HG02588 (cell line): ENCODE measurements around the gene PHKB.
A peak's percentile ranks its signal among the peaks of the same experiment; 100 is the strongest.
"Not testable (repeated sequence)": the region's sequence is repeated elsewhere in the genome, so short reads cannot be mapped to it uniquely, and the experiment has no call there.

Experiments
- ATAC-seq: cut with Tn5 transposase; IDR thresholded peaks from one replicate; pipeline ENCODE4 v1.9.1; 2021; ENCODE audit warnings: mild to moderate bottlenecking, moderate library complexity; ENCODE audit not compliant: unreplicated experiment

PHKB gene

DNA sequence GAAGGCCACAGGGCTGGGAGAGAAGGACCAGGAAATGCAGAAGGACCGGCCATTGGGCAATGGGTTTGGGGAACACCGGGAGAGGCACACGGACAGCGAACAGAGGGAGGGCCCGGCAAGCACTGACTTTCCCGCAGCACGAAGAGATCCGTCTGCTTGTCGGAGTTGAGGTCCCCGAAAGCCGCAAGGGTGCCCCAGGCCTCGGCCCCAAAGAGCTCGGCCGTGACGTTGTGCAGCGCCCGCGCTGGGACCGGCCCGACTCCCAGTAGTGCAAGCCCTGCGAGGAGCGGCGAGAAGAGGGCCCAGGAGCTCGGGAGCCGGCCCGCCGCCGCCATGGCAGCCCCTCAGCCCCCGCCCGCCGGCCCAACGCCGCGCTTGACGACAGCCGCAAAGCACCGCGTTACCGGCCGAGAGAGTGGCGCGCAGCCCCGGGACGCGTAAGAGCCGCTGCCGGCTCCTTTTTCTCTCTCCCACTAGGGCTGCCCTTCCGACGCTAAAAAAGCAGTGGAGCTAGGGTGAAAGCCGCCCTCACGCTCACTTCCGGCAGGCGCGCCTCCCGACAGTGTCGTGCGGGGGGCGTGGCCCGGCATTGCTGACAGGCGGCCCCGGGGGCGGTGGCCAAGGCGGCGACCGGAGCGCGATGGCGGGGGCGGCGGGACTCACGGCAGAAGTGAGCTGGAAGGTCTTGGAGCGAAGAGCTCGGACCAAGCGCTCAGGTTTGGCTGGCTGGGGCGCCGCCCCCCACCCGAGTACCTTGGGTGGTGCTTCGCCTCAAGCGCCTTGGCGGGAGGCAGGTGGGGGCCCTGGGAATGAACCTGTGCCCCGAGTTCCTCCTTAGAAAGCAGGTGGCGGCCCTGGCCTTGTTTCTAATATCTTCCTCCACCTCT is at the start of gene PHKB, which contains the start of gene ITFG1:
TSS of gene PHKB (plus strand) at position 621 of the 887 bp plus-strand sequence. CDS start at position 641, 20 bp downstream.
TSS of gene ITFG1 (minus strand) at position 353 of the 887 bp plus-strand sequence. CDS start at position 335, 18 bp downstream.
- ATAC-seq = peak; percentile 70

DNA sequence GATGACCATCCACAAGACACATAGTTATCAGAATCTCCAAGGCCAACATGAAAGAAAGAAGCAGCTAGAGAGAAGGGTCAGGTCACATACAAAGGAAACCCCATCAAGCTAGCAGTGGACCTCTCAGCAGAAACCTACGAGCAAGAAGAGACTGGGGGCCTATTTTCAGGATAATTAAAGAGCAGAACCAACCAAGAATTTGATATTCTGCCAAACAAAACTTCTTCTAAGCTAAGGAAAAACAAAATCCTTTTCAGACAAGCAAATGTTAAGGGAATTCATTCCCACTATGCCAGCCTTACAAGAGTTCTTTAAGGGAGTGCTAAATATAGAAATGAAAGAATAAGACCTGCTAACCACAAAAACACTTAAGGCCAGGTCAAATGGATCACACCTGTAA is 48.1 kb upstream of the PHKB start:
- ATAC-seq = no peak

DNA sequence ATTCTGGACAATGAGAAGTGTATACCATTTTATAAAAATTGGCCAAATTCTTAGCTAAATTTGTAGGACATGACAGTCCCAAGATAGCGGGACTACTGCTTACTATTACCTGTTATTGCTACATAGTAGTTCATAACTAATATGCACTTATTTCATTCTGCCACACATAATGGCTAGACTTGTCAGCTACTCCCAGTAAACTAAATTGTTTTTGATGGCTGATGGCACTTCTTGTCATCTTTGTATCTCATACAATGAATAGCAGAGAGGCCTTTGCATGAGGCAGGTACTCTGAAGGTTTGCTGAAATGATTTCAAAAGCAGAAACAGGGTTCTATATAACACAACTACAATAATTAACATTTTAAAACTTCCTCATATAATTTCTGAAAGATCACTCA is 44.3 kb upstream of the PHKB start:
- ATAC-seq = no peak

DNA sequence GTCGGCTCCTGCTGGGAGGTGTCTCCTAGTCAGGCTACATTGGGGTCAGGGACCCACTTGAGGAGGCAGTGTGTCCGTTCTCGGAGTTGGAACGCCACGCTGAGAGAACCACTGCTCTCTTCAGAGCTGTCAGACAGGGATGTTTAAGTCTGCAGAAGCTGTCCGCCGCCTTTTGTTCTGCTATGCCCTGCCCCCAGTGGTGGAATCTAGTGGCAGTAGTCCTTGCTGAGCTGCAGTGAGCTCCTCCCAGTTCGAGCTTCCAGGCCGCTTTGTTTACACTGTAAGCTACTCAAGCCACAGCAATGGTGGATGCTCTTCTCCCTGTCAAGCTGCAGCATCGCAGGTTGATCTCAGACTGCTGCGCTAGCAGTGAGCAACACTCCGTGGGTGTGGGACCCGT is 36.3 kb upstream of the PHKB start:
- ATAC-seq = no peak

DNA sequence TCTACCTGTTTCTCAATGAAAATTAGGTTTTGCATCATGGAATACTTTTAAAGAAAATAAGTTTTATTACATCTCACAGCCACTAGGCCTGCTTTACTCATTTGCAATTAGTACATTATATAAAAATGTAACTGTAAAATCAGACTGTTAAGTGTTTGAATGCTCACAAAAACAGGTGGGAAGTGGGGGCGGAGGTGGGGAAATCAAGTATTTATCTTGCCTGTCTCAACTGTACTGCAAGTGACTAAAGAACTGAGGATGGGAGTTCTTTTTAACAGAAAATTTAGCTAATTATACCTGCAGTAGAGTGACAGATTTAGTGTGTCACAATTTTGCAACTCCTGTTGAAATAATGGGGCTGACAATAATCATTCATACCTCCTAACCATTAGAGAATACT is 34.3 kb upstream of the PHKB start:
- ATAC-seq = no peak

GRCh38 chr16:47431960-47432359 is 29.2 kb upstream of the PHKB start:
- no peak for ATAC-seq

DNA sequence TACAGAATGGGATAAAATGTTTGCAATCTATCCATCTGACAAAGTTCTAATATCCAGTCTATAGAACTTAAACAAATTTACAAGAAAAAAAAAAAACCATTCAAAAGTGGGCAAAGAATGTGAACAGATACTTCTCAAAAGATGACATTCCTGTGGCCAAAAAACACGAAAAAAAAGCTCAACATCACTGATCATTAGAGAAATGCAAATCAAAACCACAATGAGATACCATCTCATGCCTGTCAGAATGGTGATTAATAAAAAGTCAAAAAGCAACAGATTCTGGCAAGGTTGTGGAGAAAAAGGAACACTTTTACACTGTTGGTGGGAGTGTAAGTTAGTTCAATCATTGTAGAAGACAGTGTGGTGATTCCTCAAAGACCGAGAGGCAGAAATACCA is 26.9 kb upstream of the PHKB start:
- not testable (repeated sequence) for ATAC-seq

DNA sequence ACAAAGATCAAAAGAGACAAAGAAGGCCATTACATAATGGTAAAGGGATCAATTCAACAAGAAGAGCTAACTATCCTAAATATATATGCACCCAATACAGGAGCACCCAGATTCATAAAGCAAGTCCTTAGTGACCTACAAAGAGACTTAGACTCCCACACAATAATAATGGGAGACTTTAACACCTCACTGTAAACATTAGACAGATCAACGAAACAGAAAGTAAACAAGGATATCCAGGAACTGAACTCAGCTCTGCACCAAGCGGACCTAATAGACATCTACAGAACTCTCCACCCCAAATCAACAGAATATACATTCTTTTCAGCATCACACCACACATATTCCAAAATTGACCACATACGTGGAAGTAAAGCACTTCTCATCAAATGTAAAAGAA is 21.1 kb upstream of the PHKB start:
- not testable (repeated sequence) for ATAC-seq

- ATAC-seq = not testable (repeated sequence)
These were observed 18.2 kb upstream of the PHKB start for GRCh38 chr16:47442884-47443283.

GRCh38 chr16:47446431-47446830 is 14.7 kb upstream of the PHKB start:
- no peak for ATAC-seq

DNA sequence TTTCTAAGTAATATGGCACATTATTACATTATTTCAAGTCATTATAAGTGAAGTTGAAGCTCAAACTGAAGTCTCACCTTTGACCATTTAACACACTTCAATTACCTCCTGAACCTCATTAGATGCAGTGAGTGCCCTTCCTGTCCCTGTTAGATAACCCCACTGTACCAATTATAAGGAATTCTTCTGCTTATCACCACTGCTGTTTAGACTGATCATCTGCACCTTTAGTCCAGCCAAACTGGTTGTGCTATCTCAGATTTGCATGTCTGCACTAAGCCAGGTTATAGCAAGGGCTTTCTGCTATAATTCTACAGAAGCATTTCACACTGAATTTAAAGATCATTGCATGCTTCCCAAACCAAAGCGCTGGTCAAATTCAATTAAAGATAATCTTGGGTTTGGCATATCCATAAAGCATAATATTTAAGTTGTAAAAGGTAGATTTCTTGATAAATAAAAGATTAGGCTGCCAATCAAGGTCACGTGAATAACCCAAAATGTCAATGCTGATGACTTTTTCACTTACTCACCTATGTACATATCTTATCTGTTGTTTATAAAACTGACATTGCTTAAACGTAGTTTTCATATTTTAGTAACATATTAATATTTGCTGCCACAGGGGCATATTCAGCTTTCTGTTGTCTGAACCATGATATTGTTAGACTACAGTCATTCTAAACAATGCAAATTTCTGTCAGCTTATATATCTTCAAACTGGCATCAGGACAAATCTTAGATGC is 12.1 kb upstream of the PHKB start:
- ATAC-seq = no peak

DNA sequence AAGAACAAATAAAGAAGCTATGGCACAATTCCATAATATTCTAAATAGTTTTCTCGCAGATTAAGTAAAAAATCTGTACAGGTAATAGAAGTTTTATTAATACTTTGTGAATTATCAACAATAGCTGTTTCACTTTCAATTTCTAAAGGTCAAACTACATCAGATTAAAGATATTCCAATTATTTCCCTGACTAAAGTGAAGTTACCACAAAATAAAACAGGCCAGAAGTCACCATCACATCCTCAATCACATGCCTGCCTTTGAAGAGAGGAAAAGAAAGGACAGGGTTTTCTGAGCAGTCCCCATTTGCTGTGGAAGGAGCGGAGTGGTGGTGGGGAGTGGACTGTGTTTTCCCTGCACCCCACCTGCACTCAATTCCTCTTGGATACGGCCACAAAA is 11.3 kb upstream of the PHKB start:
- no peak for ATAC-seq

GRCh38 chr16:47458331-47458730 is 2.8 kb upstream of the PHKB start:
- ATAC-seq = no peak

DNA sequence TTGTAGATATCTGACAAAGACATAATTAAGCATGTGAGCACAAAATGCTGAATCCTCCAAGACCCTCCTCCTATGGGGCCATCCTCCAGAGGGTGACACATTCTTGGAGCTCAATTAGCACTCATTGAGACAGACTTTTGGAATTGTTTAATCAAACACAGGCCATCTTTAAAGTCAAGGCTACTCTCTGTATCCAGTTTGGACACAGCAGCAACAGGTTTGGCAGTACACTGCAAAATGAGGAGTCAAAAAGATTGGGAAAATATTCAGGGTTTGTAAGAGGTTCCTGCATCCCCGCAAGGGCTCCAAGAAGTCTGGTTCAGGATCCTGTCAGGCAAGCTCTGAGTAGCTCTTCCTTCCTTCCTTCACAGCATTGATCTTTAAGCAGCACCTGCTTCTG is 1.5 kb upstream of the PHKB start:
- no peak for ATAC-seq

DNA sequence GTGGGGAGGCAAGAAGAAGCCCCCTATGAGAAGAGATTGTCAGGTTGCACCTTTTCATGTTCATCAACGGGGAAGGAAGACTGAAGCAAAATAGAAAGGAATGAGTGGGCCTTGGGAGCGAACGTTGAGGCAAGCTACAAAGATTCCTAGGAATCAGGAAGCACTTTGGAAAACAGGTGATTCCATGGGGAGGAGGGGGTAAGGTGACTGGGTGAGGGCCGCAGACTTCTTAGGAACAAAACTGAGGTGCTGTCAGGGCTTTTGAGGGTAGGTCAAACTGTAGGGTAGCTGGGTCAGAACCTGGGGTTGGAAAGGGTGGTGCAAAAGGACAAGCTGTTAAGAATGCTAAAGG is 796 bp upstream of the PHKB start:
- ATAC-seq = no peak

DNA sequence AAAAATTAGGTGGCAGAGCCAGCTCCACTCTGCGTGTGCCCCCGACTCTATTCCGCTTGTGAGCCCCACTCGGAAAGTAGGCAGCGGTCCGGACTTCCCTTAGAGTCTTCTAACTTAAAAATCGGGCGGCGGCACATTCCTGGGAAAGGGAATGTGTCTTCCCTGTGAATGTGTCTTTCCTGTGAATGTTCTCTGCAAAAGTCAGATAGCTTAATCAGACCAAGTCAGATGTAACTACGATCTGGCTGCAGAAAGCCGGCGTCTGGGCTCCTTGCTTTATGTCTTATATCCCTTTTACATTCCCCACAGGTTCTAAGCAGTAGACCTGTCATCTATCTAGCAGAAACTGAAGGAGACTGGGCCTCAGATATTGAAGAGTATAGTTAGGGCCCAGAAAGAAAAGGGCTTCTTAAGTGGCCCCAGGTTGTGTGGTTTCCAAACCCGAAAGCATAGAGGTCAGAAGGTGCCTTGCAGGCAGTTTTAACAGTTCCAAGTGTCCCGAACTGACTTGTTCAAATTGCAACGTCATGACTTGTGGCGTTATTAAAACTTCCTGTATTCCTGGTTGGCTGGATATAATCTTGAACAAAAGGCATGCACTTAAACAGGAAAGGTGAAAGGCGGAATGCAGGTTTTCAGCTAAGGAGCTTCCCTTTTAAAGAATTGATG is 601 bp downstream of the PHKB start:
- no peak for ATAC-seq

GRCh38 chr16:47463771-47464624 is 2.9 kb downstream of the PHKB start:
- ATAC-seq = no peak

DNA sequence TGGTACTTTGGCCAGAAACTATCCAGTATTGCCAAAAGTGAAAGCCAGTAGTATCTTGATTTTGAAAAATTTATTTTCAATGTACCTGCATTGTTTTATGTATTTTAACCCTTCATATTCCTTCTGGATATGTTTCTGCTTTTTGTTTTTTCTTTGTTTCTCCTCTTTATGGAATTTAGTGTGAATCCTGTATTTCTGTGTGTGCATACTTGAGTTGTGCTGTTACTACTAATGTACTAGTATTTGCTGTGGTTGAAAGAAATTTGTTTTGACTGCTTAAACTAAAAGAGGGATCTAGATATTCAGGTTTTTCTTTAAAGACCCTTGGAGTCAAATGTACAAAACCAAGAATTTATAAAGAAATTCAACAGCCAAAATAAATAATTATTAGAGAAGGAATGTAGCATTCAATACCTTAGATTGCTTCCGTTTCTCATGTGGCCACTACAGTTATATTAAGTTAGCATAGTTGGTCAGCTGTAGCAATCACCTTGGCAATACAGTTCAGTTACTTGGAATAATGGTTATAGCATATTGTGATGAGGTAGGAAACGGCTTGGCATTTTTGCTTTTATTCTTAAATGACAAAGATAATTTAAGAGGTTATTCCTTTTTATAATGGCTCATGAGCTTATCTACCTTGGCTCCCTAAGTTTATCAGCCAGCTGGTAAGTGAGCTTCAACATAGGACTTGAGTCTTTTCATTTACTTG is 4.9 kb downstream of the PHKB start:
- no peak for ATAC-seq

GRCh38 chr16:47467501-47467900 is 6.4 kb downstream of the PHKB start:
- no peak for ATAC-seq
